OCI-LY7 (cell line): ENCODE results near the gene TPST1. TPM values are rescaled to one million over a fixed set of nuclear protein-coding genes. Genes with fewer than 3 reads are reported as not detected.
"Not testable (repeated sequence)": the region's sequence is repeated elsewhere in the genome, so short reads cannot be mapped to it uniquely, and the experiment has no call there.

Source experiments
- BruUV-seq: library from RNA; stranded (reverse); fragments of 400-500 nt; replicated peaks from 2 replicates; lab custom pipeline; 2021; lab: Mats Ljungman, UMichigan
- CTCF ChIA-PET: fragments of 300-600 bp; sonication (Branson Sonifier 250); formaldehyde crosslinking; loops from one replicate; lab custom pipeline; 2022; ENCODE audit warnings: antibody characterized with exemption; ENCODE audit not compliant: unreplicated experiment; lab: Charles Lee
- POLR2A ChIA-PET: fragments of 300-600 bp; sonication (Branson Sonifier 250); formaldehyde crosslinking; loops from one replicate; lab custom pipeline; 2022; ENCODE audit warnings: antibody characterized with exemption; lab: Charles Lee
- DNase-seq: peaks from one replicate; pipeline ENCODE4 v3.0.0-alpha.2; 2015; ENCODE audit warnings: low spot score
- H2AFZ ChIP-seq: fragments of 200-600 bp; sonication (generic), shearing (Covaris generic); 2 replicates; pipeline ENCODE4 v1.6.1; 2014; ENCODE audit warnings: mild to moderate bottlenecking, antibody characterized with exemption, low read length, moderate library complexity
- H3K27ac ChIP-seq: fragments of 200-600 bp; sonication (generic); 2 replicates; pipeline ENCODE4 v1.5.1; 2014; ENCODE audit warnings: mixed run types, low read depth, mild to moderate bottlenecking, moderate library complexity, low read length, inconsistent platforms; ENCODE audit not compliant: poor library complexity, severe bottlenecking
- H3K36me3 ChIP-seq: fragments of 200-600 bp; sonication (generic); 2 replicates; pipeline ENCODE4 v1.6.1; 2014; ENCODE audit warnings: mild to moderate bottlenecking, antibody characterized with exemption, low read length, moderate library complexity, mixed read lengths; ENCODE audit not compliant: insufficient read depth
- H3K4me1 ChIP-seq: fragments of 200-600 bp; sonication (generic); 2 replicates; pipeline ENCODE4 v1.5.1; 2014; ENCODE audit warnings: mild to moderate bottlenecking, low read length; ENCODE audit not compliant: insufficient read depth, poor library complexity, severe bottlenecking
- H3K4me2 ChIP-seq: fragments of 200-600 bp; sonication (generic); 2 replicates; pipeline ENCODE4 v1.6.1; 2014; ENCODE audit warnings: mild to moderate bottlenecking, low read length
- H3K4me3 ChIP-seq: fragments of 200-600 bp; sonication (generic); 2 replicates; pipeline ENCODE4 v1.5.1; 2014; ENCODE audit warnings: mild to moderate bottlenecking, low read depth, low read length; ENCODE audit not compliant: poor library complexity, severe bottlenecking
- H3K79me2 ChIP-seq: fragments of 200-600 bp; sonication (generic); 2 replicates; pipeline ENCODE4 v1.6.1; 2016; ENCODE audit warnings: low read depth, mild to moderate bottlenecking, low read length, moderate library complexity, mixed read lengths; ENCODE audit not compliant: insufficient read depth
- H3K9me2 ChIP-seq: fragments of 200-600 bp; sonication (generic); 2 replicates; pipeline ENCODE4 v1.6.1; 2016; ENCODE audit warnings: mild to moderate bottlenecking, low read length, mixed read lengths; ENCODE audit not compliant: insufficient read depth
- H3K9me3 ChIP-seq: fragments of 200-600 bp; sonication (generic); 2 replicates; pipeline ENCODE4 v1.6.1; 2014; ENCODE audit warnings: mild to moderate bottlenecking, mixed run types, low read length, mixed read lengths
- H4K20me1 ChIP-seq: fragments of 200-600 bp; sonication (generic); 2 replicates; pipeline ENCODE4 v1.6.1; 2014; ENCODE audit warnings: mild to moderate bottlenecking, antibody characterized with exemption, low read length, moderate library complexity, mixed read lengths; ENCODE audit not compliant: insufficient read depth
- EZH2phosphoT487 ChIP-seq: fragments of 200-600 bp; sonication (generic); IDR thresholded peaks from 2 replicates; pipeline ENCODE4 v1.6.1; 2018; ENCODE audit warnings: low read depth, borderline replicate concordance, mild to moderate bottlenecking, mixed run types, antibody characterized with exemption, low read length, moderate library complexity, mixed read lengths
- intact Hi-C: fragments of 100-400 bp; cut with micrococcal nuclease; formaldehyde crosslinking; loops from one replicate; pipeline ENCODE4 v1.10.0; 2022; ENCODE audit not compliant: unreplicated experiment
- total RNA-seq, 2 experiments: library from RNA; depleted of rRNA in 1 of 2; stranded (reverse); fragments of >200 nt in 1 of 2; shearing (Covaris generic) in 1 of 2; gene quantifications; 2 replicates each; pipeline ENCODE4 v1.2.3, GENCODE V29; 2014 to 2022
- TF ChIP-seq, protein P1 (sequence below): fragments of 200-600 bp; sonication (generic); conservative IDR thresholded peaks from 2 replicates; pipeline ENCODE4 v1.5.1; 2014; ENCODE audit warnings: mild to moderate bottlenecking, antibody characterized with exemption, low read length, moderate library complexity, mixed read lengths

Gene TPST1
- total RNA-seq, 2 experiments from 2014 or later, result 3.5 to 6.6 TPM

DNA sequence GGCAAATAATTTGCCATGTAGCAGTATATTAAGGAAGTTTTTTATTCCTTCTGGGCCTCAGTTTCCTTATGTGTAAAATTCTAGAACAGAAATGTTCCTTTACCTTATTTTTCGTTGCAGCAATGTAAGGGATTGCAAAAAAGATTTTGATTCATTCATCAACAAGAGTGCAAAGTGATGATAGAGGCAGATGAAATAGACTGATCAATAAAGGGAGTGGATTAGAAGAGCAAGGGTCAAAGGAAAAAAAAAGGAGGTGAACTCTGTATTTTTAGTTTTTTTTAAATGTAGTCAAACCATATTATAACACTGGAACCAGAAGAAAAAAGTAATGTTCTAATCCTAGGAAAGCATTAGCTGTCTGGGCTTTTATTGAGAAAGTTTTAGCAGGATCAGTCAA, 14.7 kb downstream of the TPST1 start:
- BruUV-seq, result no TSS peak
- H4K20me1 ChIP-seq, result no peaks in the 10 kb centered on the region
- CTCF ChIA-PET, result no interaction called here

DNA sequence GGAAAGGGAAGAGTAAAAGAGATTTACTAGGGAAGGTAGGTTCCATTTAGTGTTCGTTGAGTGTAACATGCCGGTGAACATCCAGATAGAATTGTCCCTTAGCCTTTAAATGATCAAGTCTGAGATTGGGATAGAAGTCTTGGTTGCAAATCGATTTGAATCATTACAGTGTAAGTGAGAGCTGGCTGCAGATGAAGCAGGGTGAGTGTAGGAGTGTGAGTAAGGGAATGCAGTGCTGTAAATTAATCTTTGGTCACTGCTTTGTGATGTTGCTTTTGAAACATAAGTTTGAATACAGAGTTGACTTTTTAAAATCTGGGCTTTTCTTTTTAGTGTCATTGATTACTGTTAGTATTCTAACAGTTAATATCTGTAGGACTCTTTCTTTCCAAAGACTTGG, 16.3 kb downstream of the TPST1 start:
- no peaks in the 10 kb centered on the region for H4K20me1 ChIP-seq
- ChIA-PET CTCF (no interaction called here), POLR2A (no interaction called here)
- no TSS peak for BruUV-seq
- intact Hi-C loops, result no loop called here
- no peaks in the 10 kb centered on the region for H3K79me2 ChIP-seq
- H3K4me2 ChIP-seq, result no peak overlapping the region
- no peaks in the 10 kb centered on the region for H3K9me2 ChIP-seq
- H3K36me3 ChIP-seq, result no peaks in the 10 kb centered on the region
- no peak overlapping the region for H2AFZ ChIP-seq
- no peak overlapping the region for H3K27ac ChIP-seq
- H3K4me3 ChIP-seq, result no peak overlapping the region
- TF ChIP-seq, protein P1, sequence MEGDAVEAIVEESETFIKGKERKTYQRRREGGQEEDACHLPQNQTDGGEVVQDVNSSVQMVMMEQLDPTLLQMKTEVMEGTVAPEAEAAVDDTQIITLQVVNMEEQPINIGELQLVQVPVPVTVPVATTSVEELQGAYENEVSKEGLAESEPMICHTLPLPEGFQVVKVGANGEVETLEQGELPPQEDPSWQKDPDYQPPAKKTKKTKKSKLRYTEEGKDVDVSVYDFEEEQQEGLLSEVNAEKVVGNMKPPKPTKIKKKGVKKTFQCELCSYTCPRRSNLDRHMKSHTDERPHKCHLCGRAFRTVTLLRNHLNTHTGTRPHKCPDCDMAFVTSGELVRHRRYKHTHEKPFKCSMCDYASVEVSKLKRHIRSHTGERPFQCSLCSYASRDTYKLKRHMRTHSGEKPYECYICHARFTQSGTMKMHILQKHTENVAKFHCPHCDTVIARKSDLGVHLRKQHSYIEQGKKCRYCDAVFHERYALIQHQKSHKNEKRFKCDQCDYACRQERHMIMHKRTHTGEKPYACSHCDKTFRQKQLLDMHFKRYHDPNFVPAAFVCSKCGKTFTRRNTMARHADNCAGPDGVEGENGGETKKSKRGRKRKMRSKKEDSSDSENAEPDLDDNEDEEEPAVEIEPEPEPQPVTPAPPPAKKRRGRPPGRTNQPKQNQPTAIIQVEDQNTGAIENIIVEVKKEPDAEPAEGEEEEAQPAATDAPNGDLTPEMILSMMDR, result no peak
- no peak for TF ChIP-seq EZH2phosphoT487
- H3K4me1 ChIP-seq, result no peaks in the 10 kb centered on the region
- no peak for DNase-seq
- no peaks in the 10 kb centered on the region for H3K9me3 ChIP-seq

More for the DNA sequence above, 14.7 kb downstream of the TPST1 start:
- intact Hi-C loops, result no loop called here
- Histone ChIP-seq H2AFZ (no peak overlapping the region), H3K27ac (no peak overlapping the region), H3K4me1 (no peaks in the 10 kb centered on the region), H3K9me3 (no peaks in the 10 kb centered on the region), H3K4me3 (no peak overlapping the region), H3K36me3 (no peaks in the 10 kb centered on the region), H3K79me2 (no peaks in the 10 kb centered on the region), H3K4me2 (no peak overlapping the region), H3K9me2 (no peaks in the 10 kb centered on the region)
- POLR2A ChIA-PET, result interaction anchor here (0.7 to 1.4 kb wide), 2 partner anchors 15 to 18 kb away, joined by 3 read pairs; partner anchors contain the start of gene TPST1
- no peak for DNase-seq
- TF ChIP-seq, protein P1, result no peak
- TF ChIP-seq EZH2phosphoT487, result no peak

DNA sequence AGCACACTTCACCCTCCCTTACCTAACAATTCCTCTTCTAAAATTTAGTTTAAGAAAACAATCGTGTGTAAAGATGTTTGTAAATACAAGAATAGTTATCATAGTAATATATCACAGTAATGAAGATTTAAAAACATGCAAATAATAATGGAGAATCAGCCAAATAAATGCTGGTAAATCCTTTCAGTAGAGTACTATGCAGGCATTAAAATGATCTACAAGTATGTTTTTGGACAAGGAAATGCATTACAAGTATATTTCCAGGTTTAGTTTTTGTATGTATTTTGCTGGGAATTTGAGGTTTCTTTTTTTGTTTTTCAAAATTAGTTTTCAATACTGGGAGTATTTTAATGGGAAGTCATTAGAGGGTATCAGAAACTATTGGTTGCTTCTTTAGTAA, 22.7 kb downstream of the TPST1 start:
- Histone ChIP-seq H3K4me2 (no peak overlapping the region), H3K79me2 (no peaks in the 10 kb centered on the region), H3K9me3 (0 out of 2 replicates have a peak, but pooled peaks cover 2% of the 10 kb centered on the region), H3K9me2 (no peaks in the 10 kb centered on the region), H3K27ac (no peak overlapping the region), H3K4me3 (no peak overlapping the region), H3K36me3 (no peaks in the 10 kb centered on the region), H4K20me1 (no peaks in the 10 kb centered on the region), H2AFZ (no peak overlapping the region), H3K4me1 (no peaks in the 10 kb centered on the region)
- POLR2A ChIA-PET, result no interaction called here
- no TSS peak for BruUV-seq
- CTCF ChIA-PET, result no interaction called here
- no peak for DNase-seq
- intact Hi-C loops, result no loop called here
- no peak for TF ChIP-seq EZH2phosphoT487
- TF ChIP-seq, protein P1, result no peak

DNA sequence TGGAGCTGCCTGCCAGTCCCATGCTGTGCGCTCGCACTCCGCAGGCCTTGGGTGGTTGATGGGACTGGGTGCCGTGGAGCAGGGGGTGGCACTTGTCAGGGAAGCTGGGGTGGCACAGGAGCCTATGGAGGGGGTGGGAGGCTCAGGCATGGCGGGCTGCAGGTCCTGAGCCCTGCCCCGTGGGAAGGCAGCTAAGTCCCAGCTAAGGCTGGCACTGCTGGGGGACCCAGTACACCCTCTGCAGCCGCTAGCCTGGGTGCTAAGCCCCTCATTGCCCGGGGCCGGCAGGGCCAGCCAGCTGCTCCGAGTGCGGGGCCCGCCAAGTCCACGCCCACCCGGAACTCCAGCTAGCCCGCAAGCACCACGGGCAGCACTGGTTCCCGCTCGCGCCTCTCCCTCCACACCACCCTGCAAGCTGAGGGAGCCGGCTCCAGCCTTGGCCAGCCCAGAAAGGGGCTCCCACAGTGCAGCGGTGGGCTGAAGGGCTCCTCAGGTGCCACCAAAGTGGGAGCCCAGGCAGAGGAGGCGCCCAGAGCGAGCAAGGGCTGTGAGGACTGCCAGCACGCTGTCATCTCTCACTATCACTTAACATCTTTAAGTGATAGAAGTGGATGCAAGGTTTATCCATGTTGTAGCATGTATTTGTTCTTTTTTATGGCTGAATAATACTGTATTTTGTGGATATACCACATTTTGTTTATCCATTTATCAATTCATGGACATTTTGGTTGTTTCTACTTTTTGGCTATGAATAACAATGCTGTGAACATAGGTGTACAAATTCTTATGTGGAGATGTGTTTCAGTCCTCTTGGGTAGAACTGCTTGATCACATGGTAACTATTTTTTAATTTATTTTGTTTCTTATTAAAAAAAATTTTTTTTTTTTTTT, 26.4 kb downstream of the TPST1 start:
- H3K27ac ChIP-seq, H3K9me2 ChIP-seq, DNase-seq, H3K36me3 ChIP-seq, CTCF ChIA-PET, H3K4me3 ChIP-seq, intact Hi-C loops, BruUV-seq, H3K9me3 ChIP-seq, H3K4me1 ChIP-seq, H3K4me2 ChIP-seq, H4K20me1 ChIP-seq, H3K79me2 ChIP-seq, H2AFZ ChIP-seq: not testable (repeated sequence)
- POLR2A ChIA-PET, result interaction anchor here (1.0 kb wide), 1 partner anchor 925 kb away, joined by 6 read pairs; no protein-coding TSS in a partner anchor
